ENCODE measurements around the gene KIF5C. TPM values are rescaled to one million over a fixed set of nuclear protein-coding genes. Genes with fewer than 3 reads are reported as not detected.

KIF5C gene
- polyA plus RNA-seq, 1 donor (not counting 4 experiments of a cell fraction or from before 2014, with no cell fraction given): 0.03 TPM

- no peak overlapping the region for H3K4me2 ChIP-seq (ENCODE audit: control insufficient read depth, extremely low read depth, insufficient read depth, low read depth, low read length)
- no peak overlapping the region for H2AFZ ChIP-seq (ENCODE audit: control insufficient read depth, low read length)
- dilution Hi-C loops (cut with MboI; ENCODE audit: extremely low pct_ligation_motif_present, low sequenced_read_pairs): no loop called here
- H4K20me1 ChIP-seq (ENCODE audit: control insufficient read depth, extremely low read depth, insufficient read depth, low read length): no peaks in the 10 kb centered on the region
- no peak for DNase-seq (ENCODE audit: low read depth, low spot score)
- H3K79me2 ChIP-seq (ENCODE audit: control insufficient read depth, insufficient read depth, low read length): no peaks in the 10 kb centered on the region
- H3K27me3 ChIP-seq (ENCODE audit: control insufficient read depth, extremely low read depth, insufficient read depth, low read length): peaks cover 3% of the 10 kb centered on the region
- no peaks in the 10 kb centered on the region for H3K9me1 ChIP-seq (ENCODE audit: control insufficient read depth, extremely low read depth, insufficient read depth, low read length)
- no peak overlapping the region for H3K27ac ChIP-seq (ENCODE audit: control insufficient read depth, insufficient read depth, low read length)
- FAIRE-seq: no peak
- TF ChIP-seq EZH2 (IDR thresholded peaks at IDR 0.05; ENCODE audit: low read length): no peak
- TF ChIP-seq, protein P1, sequence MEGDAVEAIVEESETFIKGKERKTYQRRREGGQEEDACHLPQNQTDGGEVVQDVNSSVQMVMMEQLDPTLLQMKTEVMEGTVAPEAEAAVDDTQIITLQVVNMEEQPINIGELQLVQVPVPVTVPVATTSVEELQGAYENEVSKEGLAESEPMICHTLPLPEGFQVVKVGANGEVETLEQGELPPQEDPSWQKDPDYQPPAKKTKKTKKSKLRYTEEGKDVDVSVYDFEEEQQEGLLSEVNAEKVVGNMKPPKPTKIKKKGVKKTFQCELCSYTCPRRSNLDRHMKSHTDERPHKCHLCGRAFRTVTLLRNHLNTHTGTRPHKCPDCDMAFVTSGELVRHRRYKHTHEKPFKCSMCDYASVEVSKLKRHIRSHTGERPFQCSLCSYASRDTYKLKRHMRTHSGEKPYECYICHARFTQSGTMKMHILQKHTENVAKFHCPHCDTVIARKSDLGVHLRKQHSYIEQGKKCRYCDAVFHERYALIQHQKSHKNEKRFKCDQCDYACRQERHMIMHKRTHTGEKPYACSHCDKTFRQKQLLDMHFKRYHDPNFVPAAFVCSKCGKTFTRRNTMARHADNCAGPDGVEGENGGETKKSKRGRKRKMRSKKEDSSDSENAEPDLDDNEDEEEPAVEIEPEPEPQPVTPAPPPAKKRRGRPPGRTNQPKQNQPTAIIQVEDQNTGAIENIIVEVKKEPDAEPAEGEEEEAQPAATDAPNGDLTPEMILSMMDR (optimal IDR thresholded peaks at IDR 0.05 in 1 of 3, IDR thresholded peaks at IDR 0.05 in 1 of 3, conservative IDR thresholded peaks at IDR 0.05 in 1 of 3; ENCODE audit: extremely low read depth in 1 of 3, insufficient read depth in 2 of 3, low read length in 3 of 3): no peak
- no peaks in the 10 kb centered on the region for H3K4me1 ChIP-seq (ENCODE audit: control insufficient read depth, extremely low read depth, insufficient read depth, low read length)
- no peaks in the 10 kb centered on the region for H3K9me3 ChIP-seq (ENCODE audit: control insufficient read depth, low read depth, low read length)
- H3K4me3 ChIP-seq (ENCODE audit: control insufficient read depth in 2 of 3, extremely low read depth in 1 of 3, insufficient read depth in 2 of 3, low read depth in 1 of 3, low read length in 3 of 3): no peak overlapping the region
- no peak overlapping the region for H3K9ac ChIP-seq (ENCODE audit: control insufficient read depth, extremely low read depth, insufficient read depth, low read length)
- H3K36me3 ChIP-seq (ENCODE audit: control insufficient read depth in 2 of 2, extremely low read depth in 1 of 2, insufficient read depth in 2 of 2, low read length in 2 of 2): no peaks in the 10 kb centered on the region
These were observed 69.5 kb downstream of the KIF5C start for GRCh38 chr2:148944536-148944935.

- DNase-seq (ENCODE audit: low read depth, low spot score): no peak
- no peak overlapping the region for H3K4me2 ChIP-seq (ENCODE audit: control insufficient read depth, extremely low read depth, insufficient read depth, low read depth, low read length)
These were observed 72.3 kb downstream of the KIF5C start for GRCh38 chr2:148947299-148947698.

More at GRCh38 chr2:148947299-148947698, 72.3 kb downstream of the KIF5C start:
- H4K20me1 ChIP-seq (ENCODE audit: control insufficient read depth, extremely low read depth, insufficient read depth, low read length): no peaks in the 10 kb centered on the region
- H3K27me3 ChIP-seq (ENCODE audit: control insufficient read depth, extremely low read depth, insufficient read depth, low read length): peaks cover 3% of the 10 kb centered on the region
- no peak overlapping the region for H3K27ac ChIP-seq (ENCODE audit: control insufficient read depth, insufficient read depth, low read length)
- TF ChIP-seq EZH2 (IDR thresholded peaks at IDR 0.05; ENCODE audit: low read length): no peak
- TF ChIP-seq, protein P1 (optimal IDR thresholded peaks at IDR 0.05 in 1 of 3, IDR thresholded peaks at IDR 0.05 in 1 of 3, conservative IDR thresholded peaks at IDR 0.05 in 1 of 3; ENCODE audit: extremely low read depth in 1 of 3, insufficient read depth in 2 of 3, low read length in 3 of 3): no peak
- H3K9ac ChIP-seq (ENCODE audit: control insufficient read depth, extremely low read depth, insufficient read depth, low read length): no peak overlapping the region
- H3K4me3 ChIP-seq (ENCODE audit: control insufficient read depth in 2 of 3, extremely low read depth in 1 of 3, insufficient read depth in 2 of 3, low read depth in 1 of 3, low read length in 3 of 3): no peak overlapping the region
- dilution Hi-C loops (cut with MboI; ENCODE audit: extremely low pct_ligation_motif_present, low sequenced_read_pairs): no loop called here
- no peaks in the 10 kb centered on the region for H3K36me3 ChIP-seq (ENCODE audit: control insufficient read depth in 2 of 2, extremely low read depth in 1 of 2, insufficient read depth in 2 of 2, low read length in 2 of 2)
- no peaks in the 10 kb centered on the region for H3K4me1 ChIP-seq (ENCODE audit: control insufficient read depth, extremely low read depth, insufficient read depth, low read length)
- H3K9me3 ChIP-seq (ENCODE audit: control insufficient read depth, low read depth, low read length): no peaks in the 10 kb centered on the region
- no peaks in the 10 kb centered on the region for H3K79me2 ChIP-seq (ENCODE audit: control insufficient read depth, insufficient read depth, low read length)
- no peak for FAIRE-seq
- no peaks in the 10 kb centered on the region for H3K9me1 ChIP-seq (ENCODE audit: control insufficient read depth, extremely low read depth, insufficient read depth, low read length)
- H2AFZ ChIP-seq (ENCODE audit: control insufficient read depth, low read length): no peak overlapping the region
